ENCODE data around the gene TOLLIP. TPM values are rescaled to one million over a fixed set of nuclear protein-coding genes. Genes with fewer than 3 reads are reported as not detected.

TOLLIP gene
- total and polyA plus RNA-seq, 2 of the 4 experiments (the other 2 are of a cell fraction), result 19.7 to 42.9 TPM

DNA sequence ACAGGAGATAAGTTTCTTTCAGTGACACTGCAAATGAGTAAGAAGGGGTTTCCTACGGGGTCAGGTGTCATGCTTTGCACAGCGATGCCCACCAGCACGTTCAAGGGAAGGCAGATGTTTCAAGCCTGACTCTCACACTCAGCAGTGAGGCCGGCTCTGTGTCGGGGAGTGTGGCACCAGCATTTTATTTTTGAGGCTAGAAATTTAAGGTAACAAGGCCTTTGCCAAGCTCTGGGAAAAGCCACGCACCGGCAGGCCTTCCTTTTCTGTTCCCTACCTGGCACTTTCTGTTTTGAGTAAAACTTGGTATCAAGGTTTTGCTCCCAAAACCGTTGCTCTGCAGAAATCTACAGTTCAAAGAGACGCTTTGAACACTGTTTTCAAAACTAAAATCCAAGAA lies 38.0 kb downstream of the TOLLIP start:
- Histone ChIP-seq H4K8ac (ENCODE audit: low read depth in 2 of 2, low read length in 2 of 2) (no peak overlapping the region), H3K79me1 (ENCODE audit: low read depth in 1 of 2, low read length in 2 of 2) (no peaks in the 10 kb centered on the region; a peak in 1 of 4 replicates), H2AFZ (replicated peaks; ENCODE audit: low read length, poor library complexity) (no peak overlapping the region), H2BK120ac (ENCODE audit: low read depth, low read length) (no peak overlapping the region), H3K27ac (ENCODE audit: insufficient read depth, low read length) (no peak overlapping the region), H3K4ac (ENCODE audit: low read depth, low read length) (no peak overlapping the region), H2BK5ac (ENCODE audit: low read depth, low read length, poor library complexity, severe bottlenecking) (no peak overlapping the region), H3K18ac (ENCODE audit: low read depth, low read length) (no peak overlapping the region), H3K23ac (ENCODE audit: low read depth, low read length) (no peak overlapping the region), H4K91ac (ENCODE audit: insufficient read depth, low read depth, low read length) (no peak overlapping the region), H3K36me3 (ENCODE audit: control insufficient read depth, insufficient read depth, low read length) (peaks cover 19% of the 10 kb centered on the region), H2AK9ac (replicated peaks; ENCODE audit: low read depth, low read length, poor library complexity) (no peak overlapping the region), H2BK15ac (ENCODE audit: low read depth, low read length) (no peak overlapping the region), H2BK20ac (ENCODE audit: low read depth, low read length) (no peak overlapping the region), H4K20me1 (ENCODE audit: insufficient read depth, low read length) (no peaks in the 10 kb centered on the region), H3K4me1 (ENCODE audit: control insufficient read depth, insufficient read depth, low read length) (no peaks in the 10 kb centered on the region), H3K56ac (ENCODE audit: extremely low read depth, insufficient read depth, low read length) (no peak overlapping the region), H3K4me2 (ENCODE audit: low read depth, low read length) (no peak overlapping the region), H3K9me3 (ENCODE audit: control insufficient read depth, insufficient read depth, low read length) (no peaks in the 10 kb centered on the region), H3K9ac (ENCODE audit: low read depth, low read length) (no peak overlapping the region), H3K4me3 (ENCODE audit: insufficient read depth, low read depth, low read length) (no peak overlapping the region), H4K5ac (ENCODE audit: low read depth, low read length) (no peak overlapping the region), H3K14ac (replicated peaks; ENCODE audit: low read depth, low read length) (no peak overlapping the region; the same call in 1 of the 2 replicates), H2AK5ac (ENCODE audit: low read depth, low read length) (no peak overlapping the region), H3K9me1 (ENCODE audit: insufficient read depth, low read length) (no peaks in the 10 kb centered on the region), H3K27me3 (ENCODE audit: control insufficient read depth, insufficient read depth, low read length) (no peaks in the 10 kb centered on the region)
- 63% methylated on average over 5 of the region's 9 CpGs; no CpG with 5 or more reads in 1 of the 2 experiments for WGBS, 2 experiments (ENCODE audit: extremely low coverage in 2 of 2, insufficient read length in 1 of 2)
- dilution Hi-C loops (cut with HindIII; ENCODE audit: low sequenced_read_pairs, unreplicated experiment), result no loop called here
- ChIA-PET POLR2A (ENCODE audit: unreplicated experiment) (no interaction called here), CTCF (no interaction called here)
- peak; percentile 46; the same call in 1 of the 2 replicates for ATAC-seq (ENCODE audit: low read depth)
- intact Hi-C loops (cut with micrococcal nuclease), result no loop called here
- in situ Hi-C loops (cut with MboI; ENCODE audit: low sequenced_read_pairs), result no loop called here
- no peak for DNase-seq
- TF ChIP-seq CEBPB (IDR thresholded peaks at IDR 0.05; ENCODE audit: low read depth, low read length) (no peak), NFE2L2 (IDR thresholded peaks at IDR 0.05; ENCODE audit: low read depth, low read length) (no peak), CHD1 (IDR thresholded peaks at IDR 0.05; ENCODE audit: low read depth, low read length) (no peak), MAFK (IDR thresholded peaks at IDR 0.05; ENCODE audit: low read depth, low read length) (no peak), BHLHE40 (IDR thresholded peaks at IDR 0.05; ENCODE audit: low read depth, low read length) (no peak), MXI1 (IDR thresholded peaks at IDR 0.05; ENCODE audit: borderline replicate concordance, low read depth, low read length) (no peak), FOS (IDR thresholded peaks at IDR 0.05; ENCODE audit: low read depth, low read length) (no peak), POLR2A (IDR thresholded peaks at IDR 0.05; ENCODE audit: low read depth, low read length) (no peak), SMC3 (IDR thresholded peaks at IDR 0.05; ENCODE audit: low read depth, low read length) (no peak), RCOR1 (IDR thresholded peaks at IDR 0.05; ENCODE audit: insufficient replicate concordance, low read length) (no peak), RAD21 (IDR thresholded peaks at IDR 0.05; ENCODE audit: low read length) (no peak), MAZ (IDR thresholded peaks at IDR 0.05; ENCODE audit: borderline replicate concordance, low read depth, low read length) (no peak), RFX5 (IDR thresholded peaks at IDR 0.05; ENCODE audit: low read depth, low read length) (no peak)
- TF ChIP-seq, protein P1, sequence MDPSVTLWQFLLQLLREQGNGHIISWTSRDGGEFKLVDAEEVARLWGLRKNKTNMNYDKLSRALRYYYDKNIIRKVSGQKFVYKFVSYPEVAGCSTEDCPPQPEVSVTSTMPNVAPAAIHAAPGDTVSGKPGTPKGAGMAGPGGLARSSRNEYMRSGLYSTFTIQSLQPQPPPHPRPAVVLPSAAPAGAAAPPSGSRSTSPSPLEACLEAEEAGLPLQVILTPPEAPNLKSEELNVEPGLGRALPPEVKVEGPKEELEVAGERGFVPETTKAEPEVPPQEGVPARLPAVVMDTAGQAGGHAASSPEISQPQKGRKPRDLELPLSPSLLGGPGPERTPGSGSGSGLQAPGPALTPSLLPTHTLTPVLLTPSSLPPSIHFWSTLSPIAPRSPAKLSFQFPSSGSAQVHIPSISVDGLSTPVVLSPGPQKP (IDR thresholded peaks at IDR 0.05; ENCODE audit: borderline replicate concordance, low read depth, low read length), result no peak
- TF ChIP-seq, protein P2, sequence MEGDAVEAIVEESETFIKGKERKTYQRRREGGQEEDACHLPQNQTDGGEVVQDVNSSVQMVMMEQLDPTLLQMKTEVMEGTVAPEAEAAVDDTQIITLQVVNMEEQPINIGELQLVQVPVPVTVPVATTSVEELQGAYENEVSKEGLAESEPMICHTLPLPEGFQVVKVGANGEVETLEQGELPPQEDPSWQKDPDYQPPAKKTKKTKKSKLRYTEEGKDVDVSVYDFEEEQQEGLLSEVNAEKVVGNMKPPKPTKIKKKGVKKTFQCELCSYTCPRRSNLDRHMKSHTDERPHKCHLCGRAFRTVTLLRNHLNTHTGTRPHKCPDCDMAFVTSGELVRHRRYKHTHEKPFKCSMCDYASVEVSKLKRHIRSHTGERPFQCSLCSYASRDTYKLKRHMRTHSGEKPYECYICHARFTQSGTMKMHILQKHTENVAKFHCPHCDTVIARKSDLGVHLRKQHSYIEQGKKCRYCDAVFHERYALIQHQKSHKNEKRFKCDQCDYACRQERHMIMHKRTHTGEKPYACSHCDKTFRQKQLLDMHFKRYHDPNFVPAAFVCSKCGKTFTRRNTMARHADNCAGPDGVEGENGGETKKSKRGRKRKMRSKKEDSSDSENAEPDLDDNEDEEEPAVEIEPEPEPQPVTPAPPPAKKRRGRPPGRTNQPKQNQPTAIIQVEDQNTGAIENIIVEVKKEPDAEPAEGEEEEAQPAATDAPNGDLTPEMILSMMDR (conservative IDR thresholded peaks at IDR 0.05; ENCODE audit: low read depth, low read length), result no peak
- TF ChIP-seq, protein P3, sequence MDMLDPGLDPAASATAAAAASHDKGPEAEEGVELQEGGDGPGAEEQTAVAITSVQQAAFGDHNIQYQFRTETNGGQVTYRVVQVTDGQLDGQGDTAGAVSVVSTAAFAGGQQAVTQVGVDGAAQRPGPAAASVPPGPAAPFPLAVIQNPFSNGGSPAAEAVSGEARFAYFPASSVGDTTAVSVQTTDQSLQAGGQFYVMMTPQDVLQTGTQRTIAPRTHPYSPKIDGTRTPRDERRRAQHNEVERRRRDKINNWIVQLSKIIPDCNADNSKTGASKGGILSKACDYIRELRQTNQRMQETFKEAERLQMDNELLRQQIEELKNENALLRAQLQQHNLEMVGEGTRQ (IDR thresholded peaks at IDR 0.05; ENCODE audit: low read depth, low read length), result no peak
- BruUV-seq (replicated peaks), result no TSS peak

Data from IMR-90 (cell line).